SK-N-SH (cell line): Measurements from ENCODE around the gene PPARD. TPM values are rescaled to one million over a fixed set of nuclear protein-coding genes. Genes with fewer than 3 reads are reported as not detected.

Experiments used
- CTCF ChIA-PET: fragments of 300-600, 350-600 bp; formaldehyde crosslinking; extraction: SDS; loops from one replicate; lab custom pipeline; 2021; lab: Yijun Ruan, JAX
- POLR2A ChIA-PET: fragments of 350-600 bp; sonication (Branson Sonifier 250); formaldehyde crosslinking; extraction: SDS; loops from one replicate; lab custom pipeline; 2020; ENCODE audit warnings: antibody characterized with exemption, inconsistent platforms; lab: Yijun Ruan, JAX
- DNase-seq: peaks from one replicate; pipeline ENCODE4 v3.0.0; 2012
- H2AFZ ChIP-seq: fragments of 200-600 bp; sonication (generic); 2 replicates; pipeline ENCODE4 v1.8.1; 2016; ENCODE audit warnings: antibody characterized with exemption, mild to moderate bottlenecking, low read depth
- H3F3A ChIP-seq: fragments of 200-600 bp; sonication (generic); replicated peaks from 2 replicates; pipeline ENCODE3; 2016; ENCODE audit warnings: antibody characterized with exemption, mild to moderate bottlenecking; ENCODE audit not compliant: insufficient read depth
- H3K27ac ChIP-seq, 2 experiments: fragments of 200-500 bp in 1 of 2; fragments of 200-600 bp in 1 of 2; sonication (Bioruptor generic) in 1 of 2; sonication (generic), shearing (Covaris generic) in 1 of 2; 2 replicates each; pipeline versions ENCODE4 v1.5.1 to v1.6.1; 2014 to 2016; ENCODE audit warnings: low read depth in 2 of 2, inconsistent platforms in 1 of 2, low read length in 1 of 2, mild to moderate bottlenecking in 1 of 2, mixed read lengths in 1 of 2
- H3K27me3 ChIP-seq: fragments of 200-600 bp; sonication (generic), shearing (Covaris generic); 2 replicates; pipeline ENCODE4 v1.6.1; 2016; ENCODE audit warnings: mixed run types; ENCODE audit not compliant: insufficient read depth
- H3K36me3 ChIP-seq, 2 experiments: fragments of 200-500 bp in 1 of 2; fragments of 200-600 bp in 1 of 2; sonication (Bioruptor generic) in 1 of 2; sonication (generic) in 1 of 2; replicated peaks in 1 of 2; 2 replicates each; pipeline versions ENCODE3 to v1.5.1; 2014 to 2016; ENCODE audit warnings: low read length in 1 of 2, mild to moderate bottlenecking in 1 of 2; ENCODE audit not compliant: insufficient read depth in 2 of 2, control insufficient read depth in 1 of 2
- H3K4me1 ChIP-seq, 2 experiments: fragments of 200-500 bp in 1 of 2; fragments of 200-600 bp in 1 of 2; sonication (Bioruptor generic) in 1 of 2; sonication (generic), shearing (Covaris generic) in 1 of 2; 2 replicates each; pipeline versions ENCODE4 v1.5.1 to v1.6.1; 2014 to 2016; ENCODE audit warnings: low read depth in 1 of 2, low read length in 1 of 2, mixed run types in 1 of 2; ENCODE audit not compliant: insufficient read depth in 2 of 2, control insufficient read depth in 1 of 2
- H3K4me2 ChIP-seq: fragments of 200-600 bp; sonication (generic), shearing (Covaris generic); 2 replicates; pipeline ENCODE4 v1.6.1; 2017; ENCODE audit warnings: mixed run types
- H3K4me3 ChIP-seq, 2 experiments: fragments of 200-500 bp in 1 of 2; fragments of 200-600 bp in 1 of 2; sonication (Bioruptor generic) in 1 of 2; sonication (generic), shearing (Covaris generic) in 1 of 2; 2 replicates each; pipeline versions ENCODE4 v1.5.1 to v1.8.1; 2014 to 2016; ENCODE audit warnings: low read depth in 2 of 2, inconsistent platforms in 1 of 2, low read length in 1 of 2, mild to moderate bottlenecking in 1 of 2, mixed read lengths in 1 of 2, moderate library complexity in 1 of 2
- H3K79me2 ChIP-seq: fragments of 200-600 bp; sonication (generic); 2 replicates; pipeline ENCODE4 v1.8.1; 2017; ENCODE audit warnings: mild to moderate bottlenecking; ENCODE audit not compliant: insufficient read depth
- H3K9ac ChIP-seq: fragments of 200-600 bp; sonication (generic); 2 replicates; pipeline ENCODE4 v1.6.1; 2017; ENCODE audit warnings: mixed run types
- H3K9me2 ChIP-seq: fragments of 200-600 bp; sonication (generic); 2 replicates; pipeline ENCODE4 v1.6.1; 2017; ENCODE audit warnings: mixed run types
- H3K9me3 ChIP-seq: fragments of 200-600 bp; sonication (generic); 2 replicates; pipeline ENCODE4 v1.6.1; 2017; ENCODE audit warnings: mixed run types, mild to moderate bottlenecking, moderate library complexity
- H4K20me1 ChIP-seq: fragments of 200-600 bp; sonication (generic); 2 replicates; pipeline ENCODE4 v1.6.1; 2017; ENCODE audit warnings: mild to moderate bottlenecking, mixed run types; ENCODE audit not compliant: insufficient read depth
- CTCF ChIP-seq: fragments of 200-600 bp; sonication (generic); IDR thresholded peaks from 2 replicates; pipeline ENCODE4 v1.6.1; 2017; ENCODE audit warnings: antibody characterized with exemption, mild to moderate bottlenecking, moderate library complexity
- ELF1 ChIP-seq: IDR thresholded peaks from 2 replicates; pipeline ENCODE4 v1.4.0; 2012
- EP300 ChIP-seq, 2 experiments: IDR thresholded peaks; 2 replicates each; pipeline versions ENCODE4 v1.4.0 to v1.6.1; 2012; ENCODE audit warnings: borderline replicate concordance in 1 of 2, low read depth in 1 of 2, low read length in 1 of 2
- EZH2phosphoT487 ChIP-seq: fragments of 200-600 bp; sonication (generic); IDR thresholded peaks from 2 replicates; pipeline ENCODE4 v1.6.1; 2017; ENCODE audit warnings: low read depth, mixed run types, mild to moderate bottlenecking, antibody characterized with exemption, moderate library complexity, borderline replicate concordance
- GATA2 ChIP-seq: sonication (generic); formaldehyde crosslinking; IDR thresholded peaks from 2 replicates; pipeline ENCODE4 v1.5.0; 2020; ENCODE audit warnings: mild to moderate bottlenecking, missing genetic modification reagents
- MAX ChIP-seq: IDR thresholded peaks from 2 replicates; pipeline ENCODE4 v1.4.0; 2012; ENCODE audit warnings: low read depth
- MEF2A ChIP-seq: IDR thresholded peaks from 2 replicates; pipeline ENCODE4 v1.4.0; 2012; ENCODE audit warnings: low read depth, borderline replicate concordance
- PBX3 ChIP-seq: IDR thresholded peaks from 2 replicates; pipeline ENCODE4; 2012
- RCOR1 ChIP-seq: fragments of 150-350 bp; IDR thresholded peaks from 2 replicates; pipeline ENCODE4 v1.6.1; 2017; ENCODE audit warnings: antibody characterized with exemption, low read length
- TAF1 ChIP-seq: IDR thresholded peaks from 2 replicates; pipeline ENCODE4 v1.6.1; 2012; ENCODE audit warnings: low read depth, mild to moderate bottlenecking, low read length, moderate library complexity, borderline replicate concordance
- TCF12 ChIP-seq: IDR thresholded peaks from 2 replicates; pipeline ENCODE4 v1.4.0; 2012
- USF2 ChIP-seq: fragments of 150-350 bp; IDR thresholded peaks from 2 replicates; pipeline ENCODE4 v1.6.1; 2017; ENCODE audit warnings: antibody characterized with exemption, low read length, low read depth, borderline replicate concordance
- WGBS: methylation state at CpG from one replicate; pipeline ENCODE4 v1.1.6; 2017; ENCODE audit warnings: low lambda C conversion rate; 5-methylcytosine and 5-hydroxymethylcytosine counted together
- polyA plus RNA-seq, 3 experiments: library from polyadenylated mRNA; depleted of rRNA; stranded (reverse); fragments of >200 nt; gene quantifications; 2 replicates each; pipeline ENCODE4 v1.2.3, GENCODE V29; 2012

The PPARD gene
- polyA plus RNA-seq, 1 of the 3 experiments (the other 2 are of a cell fraction) = 13.3 TPM

GRCh38 chr6:35310265-35310831, 32.0 kb upstream of the PPARD start:
- Histone ChIP-seq H3K9ac (no peak overlapping the region), H2AFZ (no peak overlapping the region), H3K4me2 (no peak overlapping the region), H3K36me3 (no peaks in the 10 kb centered on the region), H3K27ac (no peak overlapping the region), H3K9me3 (no peaks in the 10 kb centered on the region), H3F3A (no peaks in the 10 kb centered on the region), H3K4me3 (no peak overlapping the region), H3K27me3 (peaks cover 5% of the 10 kb centered on the region; the same call in 1 of the 2 replicates), H3K9me2 (no peaks in the 10 kb centered on the region), H3K79me2 (no peaks in the 10 kb centered on the region), H4K20me1 (no peaks in the 10 kb centered on the region), H3K4me1 (no peaks in the 10 kb centered on the region)
- ChIA-PET POLR2A (interaction anchor here (0.7 kb wide), 1 partner anchor 10 kb away, joined by 3 read pairs; no protein-coding TSS in a partner anchor), CTCF (interaction anchor here (0.7 to 1.4 kb wide), 2 partner anchors 13 to 17 kb away, joined by 3 to 5 read pairs; partner anchors contain the start of gene DEF6)
- DNase-seq = no peak
- TF ChIP-seq ELF1 (no peak), PBX3 (no peak), GATA2 (CRISPR knock-in tag) (no peak), EP300 (IDR thresholded peaks at IDR 0.05; ENCODE audit: borderline replicate concordance in 1 of 2, low read depth in 1 of 2, low read length in 1 of 2) (no peak), TCF12 (no peak)
- 80% methylated on average over 6 of the region's 6 CpGs for WGBS

GRCh38 chr6:35311390-35312075, 30.8 kb upstream of the PPARD start:
- TF ChIP-seq EZH2phosphoT487 (no peak), MEF2A (no peak), RCOR1 (no peak), MAX (no peak), USF2 (no peak), CTCF (no peak), TAF1 (no peak)
- H3K4me3 ChIP-seq = no peak overlapping the region
- no peak for DNase-seq
- H2AFZ ChIP-seq = no peak overlapping the region
- 28% methylated on average over 3 of the region's 6 CpGs for WGBS
- H3K4me2 ChIP-seq = no peak overlapping the region
- no peaks in the 10 kb centered on the region for H3K9me3 ChIP-seq
- H3K27ac ChIP-seq = no peak overlapping the region
- peaks cover 10% of the 10 kb centered on the region; the same call in 1 of the 2 replicates for H3K27me3 ChIP-seq
- CTCF ChIA-PET = interaction anchor here (0.6 to 1.5 kb wide), 3 partner anchors 16 to 33 kb away, joined by 3 to 6 read pairs (median 3); no protein-coding TSS in a partner anchor
- no peak overlapping the region for H3K9ac ChIP-seq
- H3K79me2 ChIP-seq = no peaks in the 10 kb centered on the region
- no peaks in the 10 kb centered on the region for H3K9me2 ChIP-seq
- no peaks in the 10 kb centered on the region for H3K4me1 ChIP-seq
- POLR2A ChIA-PET = no interaction called here
- no peaks in the 10 kb centered on the region for H3K36me3 ChIP-seq
- H3F3A ChIP-seq = no peaks in the 10 kb centered on the region
- H4K20me1 ChIP-seq = no peaks in the 10 kb centered on the region
